Jurkat, Clone E6-1 (cell line): ENCODE results near the gene SMPX.

ENCODE experiments used
- DNase-seq: peaks from one replicate; pipeline ENCODE4 v3.0.0-alpha.2; 2011; ENCODE audit warnings: low read depth, low spot score
- H3K4me3 ChIP-seq: 2 replicates; pipeline ENCODE4 v1.5.1; 2011; ENCODE audit warnings: mild to moderate bottlenecking, low read length, control low read depth, moderate library complexity

The SMPX gene

GRCh38 chrX:21666252-21666651 lies 91.7 kb downstream of the SMPX start:
- DNase-seq: no peak
- H3K4me3 ChIP-seq: no peak overlapping the region

- DNase-seq: no peak
- no peak overlapping the region for H3K4me3 ChIP-seq
Observed at GRCh38 chrX:21662761-21663160, 95.2 kb downstream of the SMPX start.

- no peak overlapping the region for H3K4me3 ChIP-seq
- DNase-seq: no peak
Observed at GRCh38 chrX:21661316-21661715, 96.6 kb downstream of the SMPX start.

- no peak for DNase-seq
- H3K4me3 ChIP-seq: no peak overlapping the region
Observed at GRCh38 chrX:21660156-21660555, 97.8 kb downstream of the SMPX start.

- DNase-seq: no peak
- H3K4me3 ChIP-seq: no peak overlapping the region
Observed at GRCh38 chrX:21659320-21659719, 98.6 kb downstream of the SMPX start.

- no peak overlapping the region for H3K4me3 ChIP-seq
- DNase-seq: no peak
Observed at GRCh38 chrX:21658746-21659145, 99.2 kb downstream of the SMPX start.

- no peak within 1 kb of the TSS for H3K4me3 ChIP-seq
- DNase-seq: no peak
Observed at GRCh38 chrX:21658152-21658737, 99.7 kb downstream of the SMPX start, which contains the start of gene KLHL34. Gene KLHL34, minus strand, starts transcription at chrX:21658330. Its CDS starts 542 bp downstream, at chrX:21657788.

- no peak for DNase-seq
- H3K4me3 ChIP-seq: no peak overlapping the region
Observed at GRCh38 chrX:21657318-21658151, 100.4 kb downstream of the SMPX start.

- no peak for DNase-seq
- no peak overlapping the region for H3K4me3 ChIP-seq
Observed at GRCh38 chrX:21656587-21657317, 101.2 kb downstream of the SMPX start.
